GM18868 (cell line): ENCODE data around the gene PRL.

Experiments used
- ATAC-seq: cut with Tn5 transposase; IDR thresholded peaks from one replicate; pipeline ENCODE4 v1.9.1; 2021; ENCODE audit warnings: mild to moderate bottlenecking, moderate library complexity; ENCODE audit not compliant: unreplicated experiment

PRL gene

GRCh38 chr6:22237526-22237925 lies 59.3 kb downstream of the PRL start:
- no peak for ATAC-seq
